Right lobe of liver (tissue), 4 donors: Measurements from ENCODE around the gene CHERP.

Experiments
- POLR2A ChIP-seq: fragments of 450-650 bp; IDR thresholded peaks from one replicate; pipeline ENCODE4 v1.6.1; 2017; ENCODE audit warnings: antibody characterized with exemption, mild to moderate bottlenecking
- TF ChIP-seq, protein P1 (sequence below), 4 donors: fragments of 200-600 bp in 3 of 4; fragments of 450-650 bp in 1 of 4; IDR thresholded peaks; one replicate each; pipeline versions ENCODE4 v1.5.1 to v1.8.0; 2016 to 2022; ENCODE audit warnings: antibody characterized with exemption in 4 of 4, mild to moderate bottlenecking in 2 of 4
- donor health status: DM: no; HTN: no; CAD: no.
- donor health status: DM: no; HTN: no; CAD: no.
- donor health status: DM: no; HTN: yes; CAD: no.

DNA sequence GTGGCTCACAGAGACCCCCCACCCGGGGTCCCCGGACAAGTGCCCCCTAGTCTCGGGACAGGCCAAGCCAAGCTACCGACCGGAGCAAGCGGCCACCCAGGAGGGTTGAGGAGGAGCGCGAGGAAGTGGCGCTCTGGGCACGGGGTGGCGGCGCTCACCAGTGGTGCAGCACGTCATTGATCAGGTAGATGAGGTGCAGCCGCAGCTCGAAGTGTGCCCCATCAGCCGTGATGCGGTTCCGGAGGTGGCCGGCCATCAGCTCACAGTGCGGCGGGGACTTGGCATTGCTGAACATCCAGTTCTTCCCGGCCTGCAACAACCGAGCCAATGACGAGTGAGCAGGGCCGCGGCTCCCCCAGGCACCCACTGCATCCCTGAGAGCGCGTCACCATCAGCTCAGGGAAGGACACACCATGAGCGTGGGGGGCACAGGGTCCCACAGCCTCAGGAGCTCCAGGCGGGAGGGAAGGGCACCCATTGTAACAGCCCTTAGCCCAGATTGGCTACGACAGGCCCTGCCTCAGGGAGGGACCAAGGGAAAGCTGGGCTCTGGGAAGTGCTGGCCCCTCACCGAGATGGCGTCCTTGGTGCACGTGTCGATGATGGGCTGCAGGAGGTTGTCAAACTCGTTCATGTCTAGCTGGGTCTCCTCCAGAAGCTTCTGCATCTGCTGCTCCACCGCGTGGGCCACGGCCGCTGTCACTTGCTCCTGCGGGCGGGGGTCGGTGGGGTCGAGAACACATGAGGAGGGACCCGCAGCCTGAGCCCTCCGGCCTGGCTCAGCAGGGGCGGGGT, 9.6 kb downstream of the CHERP start:
- TF ChIP-seq, protein P1, sequence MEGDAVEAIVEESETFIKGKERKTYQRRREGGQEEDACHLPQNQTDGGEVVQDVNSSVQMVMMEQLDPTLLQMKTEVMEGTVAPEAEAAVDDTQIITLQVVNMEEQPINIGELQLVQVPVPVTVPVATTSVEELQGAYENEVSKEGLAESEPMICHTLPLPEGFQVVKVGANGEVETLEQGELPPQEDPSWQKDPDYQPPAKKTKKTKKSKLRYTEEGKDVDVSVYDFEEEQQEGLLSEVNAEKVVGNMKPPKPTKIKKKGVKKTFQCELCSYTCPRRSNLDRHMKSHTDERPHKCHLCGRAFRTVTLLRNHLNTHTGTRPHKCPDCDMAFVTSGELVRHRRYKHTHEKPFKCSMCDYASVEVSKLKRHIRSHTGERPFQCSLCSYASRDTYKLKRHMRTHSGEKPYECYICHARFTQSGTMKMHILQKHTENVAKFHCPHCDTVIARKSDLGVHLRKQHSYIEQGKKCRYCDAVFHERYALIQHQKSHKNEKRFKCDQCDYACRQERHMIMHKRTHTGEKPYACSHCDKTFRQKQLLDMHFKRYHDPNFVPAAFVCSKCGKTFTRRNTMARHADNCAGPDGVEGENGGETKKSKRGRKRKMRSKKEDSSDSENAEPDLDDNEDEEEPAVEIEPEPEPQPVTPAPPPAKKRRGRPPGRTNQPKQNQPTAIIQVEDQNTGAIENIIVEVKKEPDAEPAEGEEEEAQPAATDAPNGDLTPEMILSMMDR (IDR thresholded peaks at IDR 0.05): no peak
- TF ChIP-seq POLR2A: no peak
